Muscle of leg (tissue), 11 donors: ENCODE results near the gene PEX13. TPM values are rescaled to one million over a fixed set of nuclear protein-coding genes. Genes with fewer than 3 reads are reported as not detected.
"Not testable (repeated sequence)": the region's sequence is repeated elsewhere in the genome, so short reads cannot be mapped to it uniquely, and the experiment has no call there.

Source experiments
- DNase-seq: peaks from one replicate; pipeline ENCODE4 v3.0.0; 2013
- H3K27ac ChIP-seq: one replicate; pipeline ENCODE4 v1.5.1; 2013; ENCODE audit warnings: mild to moderate bottlenecking, low read length, control low read depth
- H3K27me3 ChIP-seq: one replicate; pipeline ENCODE4 v1.6.1; 2013; ENCODE audit warnings: low read length; ENCODE audit not compliant: control insufficient read depth, insufficient read depth
- H3K36me3 ChIP-seq: one replicate; pipeline ENCODE4 v1.6.1; 2013; ENCODE audit warnings: low read length; ENCODE audit not compliant: control insufficient read depth, insufficient read depth
- H3K4me1 ChIP-seq: one replicate; pipeline ENCODE4 v1.6.1; 2013; ENCODE audit warnings: low read length; ENCODE audit not compliant: control insufficient read depth, insufficient read depth
- H3K4me3 ChIP-seq: one replicate; pipeline ENCODE4 v1.5.1; 2013; ENCODE audit warnings: low read length, control low read depth
- H3K9me3 ChIP-seq: replicated peaks from 2 replicates; pipeline ENCODE4 v1.6.1; 2013; ENCODE audit warnings: low read depth, low read length; ENCODE audit not compliant: control insufficient read depth
- WGBS: methylation state at CpG from one replicate; pipeline ENCODE4 v1.1.5; 2013; ENCODE audit warnings: missing lambda C conversion rate; ENCODE audit not compliant: insufficient coverage; 5-methylcytosine and 5-hydroxymethylcytosine counted together
- polyA plus RNA-seq, 8 donors: library from polyadenylated mRNA; unstranded; fragments of 120-200 nt; gene quantifications; one replicate each; pipeline versions ENCODE4 v1.2.1 to v1.2.3, GENCODE V29; 2013; ENCODE audit warnings: inconsistent platforms in 1 of 8, low replicate concordance in 1 of 8; ENCODE audit not compliant: insufficient read length in 8 of 8, insufficient read depth in 1 of 8
- total RNA-seq: library from RNA; stranded (reverse); fragments of 120-200 nt; gene quantifications from one replicate; pipeline ENCODE4 v1.2.4, GENCODE V29; 2013

The PEX13 gene
- total and polyA plus RNA-seq, 9 donors: 16.6 to 25.3 (median 20.8) TPM

GRCh38 chr2:61005736-61006135, 11.8 kb upstream of the PEX13 start:
- DNase-seq: no peak
- H3K27ac ChIP-seq: no peak overlapping the region
- no peaks in the 10 kb centered on the region for H3K9me3 ChIP-seq
- H3K27me3 ChIP-seq: no peaks in the 10 kb centered on the region
- H3K36me3 ChIP-seq: no peaks in the 10 kb centered on the region
- H3K4me1 ChIP-seq: no peaks in the 10 kb centered on the region
- no CpG with 5 or more reads among the region's 3 CpGs for WGBS
- H3K4me3 ChIP-seq: no peak overlapping the region

GRCh38 chr2:61006486-61007105, 10.9 kb upstream of the PEX13 start:
- Histone ChIP-seq H3K27me3 (no peaks in the 10 kb centered on the region), H3K4me3 (no peak overlapping the region), H3K27ac (no peak overlapping the region)

GRCh38 chr2:61009355-61009754, 8.2 kb upstream of the PEX13 start:
- no peak for DNase-seq
- Histone ChIP-seq H3K4me3 (no peak overlapping the region), H3K4me1 (no peaks in the 10 kb centered on the region), H3K27me3 (no peaks in the 10 kb centered on the region), H3K9me3 (no peaks in the 10 kb centered on the region), H3K36me3 (no peaks in the 10 kb centered on the region), H3K27ac (no peak overlapping the region)

More at GRCh38 chr2:61006486-61007105, 10.9 kb upstream of the PEX13 start:
- Histone ChIP-seq H3K36me3 (no peaks in the 10 kb centered on the region), H3K4me1 (no peaks in the 10 kb centered on the region), H3K9me3 (no peaks in the 10 kb centered on the region)
- DNase-seq: no peak

GRCh38 chr2:61011678-61012077, 5.8 kb upstream of the PEX13 start:
- no CpG with 5 or more reads among the region's 1 CpG for WGBS
- no peaks in the 10 kb centered on the region for H3K9me3 ChIP-seq
- no peaks in the 10 kb centered on the region for H3K27me3 ChIP-seq
- no peak for DNase-seq
- H3K36me3 ChIP-seq: no peaks in the 10 kb centered on the region
- H3K27ac ChIP-seq: no peak overlapping the region
- peaks cover 2% of the 10 kb centered on the region for H3K4me1 ChIP-seq
- no peak overlapping the region for H3K4me3 ChIP-seq

GRCh38 chr2:61012303-61012702, 5.2 kb upstream of the PEX13 start:
- H3K36me3 ChIP-seq, H3K4me1 ChIP-seq, H3K4me3 ChIP-seq, DNase-seq, H3K27ac ChIP-seq, H3K9me3 ChIP-seq, H3K27me3 ChIP-seq: not testable (repeated sequence)
- WGBS: no CpG with 5 or more reads among the region's 2 CpGs

- Histone ChIP-seq H3K27ac (no peak overlapping the region), H3K4me1 (peaks cover 2% of the 10 kb centered on the region), H3K36me3 (no peaks in the 10 kb centered on the region), H3K27me3 (no peaks in the 10 kb centered on the region), H3K4me3 (no peak overlapping the region), H3K9me3 (no peaks in the 10 kb centered on the region)
- WGBS: 40% methylated on average over 1 of the region's 3 CpGs
- DNase-seq: no peak
Measured at GRCh38 chr2:61013382-61013781, 4.1 kb upstream of the PEX13 start.

- Histone ChIP-seq H3K27ac (no peak overlapping the region), H3K27me3 (no peaks in the 10 kb centered on the region), H3K9me3 (no peaks in the 10 kb centered on the region), H3K4me1 (peaks cover 2% of the 10 kb centered on the region), H3K4me3 (no peak overlapping the region), H3K36me3 (no peaks in the 10 kb centered on the region)
- 100% methylated on average over 1 of the region's 3 CpGs for WGBS
- DNase-seq: peak; percentile 16
Measured at GRCh38 chr2:61014763-61015162, 2.8 kb upstream of the PEX13 start.

- DNase-seq: no peak
Measured at GRCh38 chr2:61015976-61016375, 1.5 kb upstream of the PEX13 start.

GRCh38 chr2:61016392-61017002, 1.0 kb upstream of the PEX13 start:
- DNase-seq: no peak
- Histone ChIP-seq H3K9me3 (no peaks in the 10 kb centered on the region), H3K27ac (peak overlapping the region; percentile 95), H3K4me3 (peak overlapping the region; percentile 86), H3K4me1 (peaks cover 2% of the 10 kb centered on the region), H3K36me3 (peaks cover 7% of the 10 kb centered on the region), H3K27me3 (no peaks in the 10 kb centered on the region)
- 0% methylated on average over 3 of the region's 16 CpGs for WGBS

More at GRCh38 chr2:61015976-61016375, 1.5 kb upstream of the PEX13 start:
- H3K36me3 ChIP-seq: peaks cover 4% of the 10 kb centered on the region
- H3K4me1 ChIP-seq: peaks cover 2% of the 10 kb centered on the region
- WGBS: no CpG with 5 or more reads among the region's 2 CpGs
- no peak overlapping the region for H3K4me3 ChIP-seq
- H3K9me3 ChIP-seq: no peaks in the 10 kb centered on the region
- H3K27ac ChIP-seq: no peak overlapping the region
- no peaks in the 10 kb centered on the region for H3K27me3 ChIP-seq

GRCh38 chr2:61017003-61017555, 441 bp upstream of the PEX13 start:
- H3K27ac ChIP-seq: peak overlapping the region; percentile 95
- peaks cover 2% of the 10 kb centered on the region for H3K4me1 ChIP-seq
- DNase-seq: peak; percentile 91
- no peaks in the 10 kb centered on the region for H3K9me3 ChIP-seq
- 1% methylated on average over 17 of the region's 27 CpGs for WGBS
- H3K27me3 ChIP-seq: no peaks in the 10 kb centered on the region
- peaks cover 7% of the 10 kb centered on the region for H3K36me3 ChIP-seq
- peak overlapping the region; percentile 86 for H3K4me3 ChIP-seq
